ENCODE measurements around the gene SLC9A9.

The SLC9A9 gene

DNA sequence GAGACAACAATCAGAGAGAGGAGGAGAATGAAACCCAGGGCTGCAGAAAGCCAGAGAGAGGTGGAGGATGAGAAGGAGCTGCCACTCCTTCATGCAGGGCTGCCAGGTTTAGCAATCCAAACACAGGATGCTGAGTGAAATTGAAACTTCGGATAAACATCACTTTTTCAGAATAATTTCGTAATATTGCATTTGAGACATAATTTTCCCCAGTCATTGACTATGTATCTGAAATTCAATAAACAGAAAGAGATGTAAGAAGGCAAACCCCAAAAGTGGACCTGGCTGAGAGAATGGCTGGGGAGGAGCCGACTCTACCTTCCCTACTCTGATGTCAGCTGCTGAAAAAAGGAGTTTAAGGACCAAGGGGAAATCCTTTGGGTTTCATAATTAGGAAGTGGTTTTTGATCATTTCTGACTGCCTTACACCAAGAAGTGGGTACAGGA lies 33.8 kb downstream of the SLC9A9 start:
- TF ChIP-seq, protein P1, sequence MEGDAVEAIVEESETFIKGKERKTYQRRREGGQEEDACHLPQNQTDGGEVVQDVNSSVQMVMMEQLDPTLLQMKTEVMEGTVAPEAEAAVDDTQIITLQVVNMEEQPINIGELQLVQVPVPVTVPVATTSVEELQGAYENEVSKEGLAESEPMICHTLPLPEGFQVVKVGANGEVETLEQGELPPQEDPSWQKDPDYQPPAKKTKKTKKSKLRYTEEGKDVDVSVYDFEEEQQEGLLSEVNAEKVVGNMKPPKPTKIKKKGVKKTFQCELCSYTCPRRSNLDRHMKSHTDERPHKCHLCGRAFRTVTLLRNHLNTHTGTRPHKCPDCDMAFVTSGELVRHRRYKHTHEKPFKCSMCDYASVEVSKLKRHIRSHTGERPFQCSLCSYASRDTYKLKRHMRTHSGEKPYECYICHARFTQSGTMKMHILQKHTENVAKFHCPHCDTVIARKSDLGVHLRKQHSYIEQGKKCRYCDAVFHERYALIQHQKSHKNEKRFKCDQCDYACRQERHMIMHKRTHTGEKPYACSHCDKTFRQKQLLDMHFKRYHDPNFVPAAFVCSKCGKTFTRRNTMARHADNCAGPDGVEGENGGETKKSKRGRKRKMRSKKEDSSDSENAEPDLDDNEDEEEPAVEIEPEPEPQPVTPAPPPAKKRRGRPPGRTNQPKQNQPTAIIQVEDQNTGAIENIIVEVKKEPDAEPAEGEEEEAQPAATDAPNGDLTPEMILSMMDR (IDR thresholded peaks at IDR 0.05; ENCODE audit: control insufficient read depth, extremely low read depth, insufficient read depth), result no peak
- DNase-seq (ENCODE audit: low read depth), result no peak
- H3K4me3 ChIP-seq (ENCODE audit: low read depth, low read length), result no peak overlapping the region

GRCh38 chr3:143812481-143812880 lies 35.8 kb downstream of the SLC9A9 start:
- H3K4me3 ChIP-seq (ENCODE audit: low read depth, low read length), result no peak overlapping the region
- no peak for DNase-seq (ENCODE audit: low read depth)
- TF ChIP-seq, protein P1 (IDR thresholded peaks at IDR 0.05; ENCODE audit: control insufficient read depth, extremely low read depth, insufficient read depth), result no peak

- TF ChIP-seq, protein P1 (IDR thresholded peaks at IDR 0.05; ENCODE audit: control insufficient read depth, extremely low read depth, insufficient read depth), result no peak
- no peak for DNase-seq (ENCODE audit: low read depth)
- H3K4me3 ChIP-seq (ENCODE audit: low read depth, low read length), result no peak overlapping the region
Observed at GRCh38 chr3:143811602-143812001, 36.7 kb downstream of the SLC9A9 start.

DNA sequence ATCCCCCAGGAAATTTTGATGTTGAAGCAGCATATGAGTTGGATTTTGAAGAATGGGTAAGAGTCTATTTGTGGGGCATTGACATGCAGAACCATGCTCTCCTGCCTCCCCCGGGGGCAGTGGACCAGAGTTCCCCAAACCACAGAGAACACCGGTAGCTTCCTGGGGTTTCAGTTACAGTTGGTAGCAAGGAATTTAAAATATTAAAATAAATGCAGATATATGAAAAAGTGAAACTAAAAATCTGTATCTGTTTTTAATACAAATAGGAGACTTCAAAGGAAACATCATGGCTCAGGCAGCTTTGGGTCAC lies 37.4 kb downstream of the SLC9A9 start:
- no peak overlapping the region for H3K4me3 ChIP-seq (ENCODE audit: low read depth, low read length)
- no peak for DNase-seq (ENCODE audit: low read depth)
- TF ChIP-seq, protein P1 (IDR thresholded peaks at IDR 0.05; ENCODE audit: control insufficient read depth, extremely low read depth, insufficient read depth), result no peak

DNA sequence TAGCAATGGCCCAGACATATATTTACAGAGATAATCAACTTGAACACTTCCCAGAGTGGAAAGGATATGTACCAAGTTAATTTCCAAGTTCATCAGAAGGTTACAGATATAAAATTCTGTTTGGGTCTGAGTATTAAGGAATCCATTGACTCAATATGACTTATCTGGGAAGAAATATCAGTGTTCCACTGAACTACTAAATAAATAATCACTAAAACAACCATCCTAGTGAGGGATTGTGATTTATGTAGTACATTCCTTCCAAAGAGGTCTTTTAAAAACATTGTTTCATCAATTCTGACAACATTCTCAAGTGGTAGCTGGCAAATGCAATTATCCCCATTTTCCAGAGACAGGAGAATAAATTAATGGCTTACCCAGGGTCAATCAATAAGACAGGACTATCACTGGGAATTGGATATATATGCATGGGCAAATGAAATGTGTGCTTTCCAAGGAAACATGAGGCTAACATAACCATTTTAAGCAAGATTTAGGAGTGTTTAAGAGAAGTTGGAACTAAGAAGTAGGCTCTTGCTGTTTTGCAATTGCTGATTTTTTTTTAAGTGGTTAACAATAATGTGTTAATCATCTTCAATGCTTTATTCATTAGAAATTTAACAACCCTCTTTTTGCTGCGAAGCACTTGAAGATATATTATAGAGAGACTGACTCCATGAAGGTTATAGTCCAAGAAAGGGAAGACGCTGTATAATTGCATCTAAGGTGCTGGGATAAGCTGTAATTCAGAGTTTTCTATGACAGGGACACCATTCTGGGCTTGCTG lies 37.9 kb downstream of the SLC9A9 start:
- H3K4me3 ChIP-seq (ENCODE audit: low read depth, low read length), result no peak overlapping the region
- TF ChIP-seq, protein P1 (IDR thresholded peaks at IDR 0.05; ENCODE audit: control insufficient read depth, extremely low read depth, insufficient read depth), result no peak

GRCh38 chr3:143809121-143809621 lies 39.1 kb downstream of the SLC9A9 start:
- DNase-seq (ENCODE audit: low read depth), result no peak
- TF ChIP-seq, protein P1 (IDR thresholded peaks at IDR 0.05; ENCODE audit: control insufficient read depth, extremely low read depth, insufficient read depth), result no peak

More for the DNA sequence above, 37.9 kb downstream of the SLC9A9 start:
- no peak for DNase-seq (ENCODE audit: low read depth)

GRCh38 chr3:143808030-143808429 lies 40.2 kb downstream of the SLC9A9 start:
- TF ChIP-seq, protein P1 (IDR thresholded peaks at IDR 0.05; ENCODE audit: control insufficient read depth, extremely low read depth, insufficient read depth), result no peak

More at GRCh38 chr3:143809121-143809621, 39.1 kb downstream of the SLC9A9 start:
- no peak overlapping the region for H3K4me3 ChIP-seq (ENCODE audit: low read depth, low read length)

More at GRCh38 chr3:143808030-143808429, 40.2 kb downstream of the SLC9A9 start:
- H3K4me3 ChIP-seq (ENCODE audit: low read depth, low read length), result no peak overlapping the region
- DNase-seq (ENCODE audit: low read depth), result no peak
